ENCODE data around the gene EPHA1. TPM values are rescaled to one million over a fixed set of nuclear protein-coding genes. Genes with fewer than 3 reads are reported as not detected.

The EPHA1 gene
- total RNA-seq, 1 donor from 2014 or later, result 2.6 TPM

GRCh38 chr7:143380260-143380645 is 28.4 kb downstream of the EPHA1 start:
- Mint-ChIP-seq H3K4me3 (ENCODE audit: unreplicated experiment) (peak overlapping the region; percentile 94), H3K4me1 (ENCODE audit: low read depth, unreplicated experiment) (peaks cover 26% of the 10 kb centered on the region), H3K9me3 (ENCODE audit: unreplicated experiment) (peaks cover 1% of the 10 kb centered on the region), H3K36me3 (ENCODE audit: low read depth, unreplicated experiment) (peaks cover 8% of the 10 kb centered on the region), H3K27me3 (ENCODE audit: low read depth, unreplicated experiment) (no peaks in the 10 kb centered on the region), H3K27ac (ENCODE audit: unreplicated experiment) (peak overlapping the region; percentile 98)
- H3K27ac ChIP-seq (ENCODE audit: low read depth, low read length), result peak overlapping the region; percentile 99
- TF ChIP-seq EZH2 (IDR thresholded peaks at IDR 0.05; ENCODE audit: insufficient read depth, low read length) (no peak), CTCF (IDR thresholded peaks at IDR 0.05; ENCODE audit: insufficient read depth, low read depth, low read length) (peak; percentile 75)
- peaks cover 26% of the 10 kb centered on the region for H3K36me3 ChIP-seq (ENCODE audit: insufficient read depth, low read length)
- H3K27me3 ChIP-seq (ENCODE audit: insufficient read depth, low read length), result no peaks in the 10 kb centered on the region
- FAIRE-seq (no peak), DNase-seq (ENCODE audit: low read depth) (peak; percentile 58)
- H3K9me3 ChIP-seq (ENCODE audit: insufficient read depth, low read depth, low read length), result no peaks in the 10 kb centered on the region
- peak overlapping the region; percentile 72 for H2AFZ ChIP-seq (ENCODE audit: low read depth, low read length)
- H3K9ac ChIP-seq (ENCODE audit: low read length), result peak overlapping the region; percentile 99
- peaks cover 36% of the 10 kb centered on the region for H4K20me1 ChIP-seq (ENCODE audit: insufficient read depth, low read length)
- peak overlapping the region; percentile 98 for H3K4me2 ChIP-seq (ENCODE audit: low read length)
- peaks cover 79% of the 10 kb centered on the region for H3K79me2 ChIP-seq (ENCODE audit: insufficient read depth, low read length)
- peaks cover 41% of the 10 kb centered on the region for H3K4me1 ChIP-seq (ENCODE audit: insufficient read depth, low read length)
- H3K4me3 ChIP-seq (ENCODE audit: insufficient read depth, low read depth, low read length), result peak overlapping the region; percentile 77

GRCh38 chr7:143379611-143380259 is 28.9 kb downstream of the EPHA1 start:
- H3K4me1 Mint-ChIP-seq (ENCODE audit: low read depth, unreplicated experiment), result peaks cover 30% of the 10 kb centered on the region
- peaks cover 22% of the 10 kb centered on the region for H3K36me3 ChIP-seq (ENCODE audit: insufficient read depth, low read length)
- H3K27ac Mint-ChIP-seq (ENCODE audit: unreplicated experiment), result peak overlapping the region; percentile 98
- peaks cover 31% of the 10 kb centered on the region for H4K20me1 ChIP-seq (ENCODE audit: insufficient read depth, low read length)
- no peaks in the 10 kb centered on the region for H3K27me3 Mint-ChIP-seq (ENCODE audit: low read depth, unreplicated experiment)
- H3K4me2 ChIP-seq (ENCODE audit: low read length), result peak overlapping the region; percentile 98
- H3K36me3 Mint-ChIP-seq (ENCODE audit: low read depth, unreplicated experiment), result peaks cover 8% of the 10 kb centered on the region
- peak overlapping the region; percentile 99 for H3K27ac ChIP-seq (ENCODE audit: low read depth, low read length)
- H3K9me3 Mint-ChIP-seq (ENCODE audit: unreplicated experiment), result peaks cover 1% of the 10 kb centered on the region
- FAIRE-seq (no peak), DNase-seq (ENCODE audit: low read depth) (no peak)
- peaks cover 74% of the 10 kb centered on the region for H3K79me2 ChIP-seq (ENCODE audit: insufficient read depth, low read length)
- no peak for TF ChIP-seq CTCF (IDR thresholded peaks at IDR 0.05; ENCODE audit: insufficient read depth, low read depth, low read length)
- H3K4me3 ChIP-seq (ENCODE audit: insufficient read depth, low read depth, low read length), result peak overlapping the region; percentile 77
- H3K9me3 ChIP-seq (ENCODE audit: insufficient read depth, low read depth, low read length), result no peaks in the 10 kb centered on the region
- no peaks in the 10 kb centered on the region for H3K27me3 ChIP-seq (ENCODE audit: insufficient read depth, low read length)
- H2AFZ ChIP-seq (ENCODE audit: low read depth, low read length), result no peak overlapping the region
- peaks cover 39% of the 10 kb centered on the region for H3K4me1 ChIP-seq (ENCODE audit: insufficient read depth, low read length)
- peak overlapping the region; percentile 94 for H3K4me3 Mint-ChIP-seq (ENCODE audit: unreplicated experiment)
- peak overlapping the region; percentile 99 for H3K9ac ChIP-seq (ENCODE audit: low read length)

- H3K9ac ChIP-seq (ENCODE audit: low read length), result no peak overlapping the region
- Mint-ChIP-seq H3K27me3 (ENCODE audit: low read depth, unreplicated experiment) (no peaks in the 10 kb centered on the region), H3K4me3 (ENCODE audit: unreplicated experiment) (no peak overlapping the region), H3K36me3 (ENCODE audit: low read depth, unreplicated experiment) (no peaks in the 10 kb centered on the region), H3K9me3 (ENCODE audit: unreplicated experiment) (peaks cover 3% of the 10 kb centered on the region), H3K27ac (ENCODE audit: unreplicated experiment) (no peak overlapping the region), H3K4me1 (ENCODE audit: low read depth, unreplicated experiment) (peaks cover 27% of the 10 kb centered on the region)
- H3K4me3 ChIP-seq (ENCODE audit: insufficient read depth, low read depth, low read length), result no peak overlapping the region
- DNase-seq (ENCODE audit: low read depth) (no peak), FAIRE-seq (no peak)
- H3K4me1 ChIP-seq (ENCODE audit: insufficient read depth, low read length), result peaks cover 25% of the 10 kb centered on the region
- no peaks in the 10 kb centered on the region for H4K20me1 ChIP-seq (ENCODE audit: insufficient read depth, low read length)
- no peak overlapping the region for H3K27ac ChIP-seq (ENCODE audit: low read depth, low read length)
- no peaks in the 10 kb centered on the region for H3K36me3 ChIP-seq (ENCODE audit: insufficient read depth, low read length)
- no peak overlapping the region for H3K4me2 ChIP-seq (ENCODE audit: low read length)
- no peak overlapping the region for H2AFZ ChIP-seq (ENCODE audit: low read depth, low read length)
- peaks cover 41% of the 10 kb centered on the region for H3K79me2 ChIP-seq (ENCODE audit: insufficient read depth, low read length)
- TF ChIP-seq EZH2 (IDR thresholded peaks at IDR 0.05; ENCODE audit: insufficient read depth, low read length), result no peak
- no peak for TF ChIP-seq CTCF (IDR thresholded peaks at IDR 0.05; ENCODE audit: insufficient read depth, low read depth, low read length)
- no peaks in the 10 kb centered on the region for H3K9me3 ChIP-seq (ENCODE audit: insufficient read depth, low read depth, low read length)
- H3K27me3 ChIP-seq (ENCODE audit: insufficient read depth, low read length), result no peaks in the 10 kb centered on the region
These were observed 32.3 kb downstream of the EPHA1 start for GRCh38 chr7:143376396-143376795.

Measured in astrocyte (in vitro differentiated cells and primary cell).